Upper lobe of left lung (tissue), 4 donors: Measurements from ENCODE around the gene RMDN2.
"Not testable (repeated sequence)": the region's sequence is repeated elsewhere in the genome, so short reads cannot be mapped to it uniquely, and the experiment has no call there.

Experiments
- EP300 ChIP-seq, 4 donors: sonication (generic); formaldehyde crosslinking; IDR thresholded peaks; one replicate each; pipeline ENCODE4 v1.5.1; 2017; ENCODE audit warnings: antibody characterized with exemption in 4 of 4, control low read depth in 2 of 4
- POLR2A ChIP-seq, 4 donors: fragments of 450-650 bp; IDR thresholded peaks; one replicate each; pipeline ENCODE4 v1.5.1; 2016 to 2017; ENCODE audit warnings: antibody characterized with exemption in 4 of 4, mild to moderate bottlenecking in 2 of 4
- TF ChIP-seq, protein P1 (sequence below), 6 experiments: fragments of 450-650 bp in 4 of 6; fragments of 200-600 bp in 2 of 6; sonication (generic) in 2 of 6; IDR thresholded peaks; one replicate each; pipeline ENCODE4 v1.5.1; 2016 to 2019; ENCODE audit warnings: antibody characterized with exemption in 6 of 6

DNA sequence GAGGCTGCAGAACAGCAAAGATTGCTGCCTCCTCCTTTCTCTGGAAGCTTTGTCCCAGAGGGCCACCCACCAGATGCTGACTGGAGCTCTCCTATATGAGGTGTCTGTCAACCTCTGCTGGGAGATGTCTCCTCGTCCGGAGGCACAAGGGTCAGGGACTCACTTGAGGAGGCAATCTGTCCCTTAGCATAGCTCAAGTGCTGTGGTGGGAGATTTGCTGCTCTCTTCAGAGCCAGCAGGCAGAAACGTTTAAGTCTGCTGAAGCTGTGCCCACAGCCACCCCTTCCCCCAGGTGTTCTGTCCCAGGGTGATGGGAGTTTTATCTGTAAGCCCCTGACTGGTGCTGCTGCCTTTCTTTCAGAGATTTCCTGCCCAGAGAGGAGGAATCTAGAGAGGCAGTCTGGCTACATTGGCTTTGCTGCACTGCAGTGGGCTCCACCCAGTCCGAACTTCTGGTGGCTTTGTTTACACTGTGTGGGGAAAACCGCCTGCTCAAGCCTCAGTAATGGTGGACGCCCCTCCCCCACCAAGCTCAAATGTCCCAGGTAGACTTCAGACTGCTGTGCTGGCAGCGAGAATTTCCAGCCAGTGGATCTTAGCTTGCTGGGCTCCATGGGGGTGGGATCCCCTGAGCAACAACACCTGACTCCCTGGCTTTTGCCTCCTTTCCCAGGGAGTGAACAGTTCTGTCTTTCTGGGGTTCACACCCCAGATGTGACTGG is 37.1 kb downstream of the RMDN2 start:
- TF ChIP-seq, protein P1, sequence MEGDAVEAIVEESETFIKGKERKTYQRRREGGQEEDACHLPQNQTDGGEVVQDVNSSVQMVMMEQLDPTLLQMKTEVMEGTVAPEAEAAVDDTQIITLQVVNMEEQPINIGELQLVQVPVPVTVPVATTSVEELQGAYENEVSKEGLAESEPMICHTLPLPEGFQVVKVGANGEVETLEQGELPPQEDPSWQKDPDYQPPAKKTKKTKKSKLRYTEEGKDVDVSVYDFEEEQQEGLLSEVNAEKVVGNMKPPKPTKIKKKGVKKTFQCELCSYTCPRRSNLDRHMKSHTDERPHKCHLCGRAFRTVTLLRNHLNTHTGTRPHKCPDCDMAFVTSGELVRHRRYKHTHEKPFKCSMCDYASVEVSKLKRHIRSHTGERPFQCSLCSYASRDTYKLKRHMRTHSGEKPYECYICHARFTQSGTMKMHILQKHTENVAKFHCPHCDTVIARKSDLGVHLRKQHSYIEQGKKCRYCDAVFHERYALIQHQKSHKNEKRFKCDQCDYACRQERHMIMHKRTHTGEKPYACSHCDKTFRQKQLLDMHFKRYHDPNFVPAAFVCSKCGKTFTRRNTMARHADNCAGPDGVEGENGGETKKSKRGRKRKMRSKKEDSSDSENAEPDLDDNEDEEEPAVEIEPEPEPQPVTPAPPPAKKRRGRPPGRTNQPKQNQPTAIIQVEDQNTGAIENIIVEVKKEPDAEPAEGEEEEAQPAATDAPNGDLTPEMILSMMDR (IDR thresholded peaks at IDR 0.05): not testable (repeated sequence)
- TF ChIP-seq POLR2A, EP300 (IDR thresholded peaks at IDR 0.05): not testable (repeated sequence)
